GM23248 (cell line): ENCODE measurements around the gene SCLY. TPM values are rescaled to one million over a fixed set of nuclear protein-coding genes. Genes with fewer than 3 reads are reported as not detected.

Experiments used
- DNase-seq: peaks from one replicate; pipeline ENCODE4 v3.0.0-alpha.2; 2015
- H2AFZ ChIP-seq: fragments of 200-600 bp; sonication (generic); 2 replicates; pipeline ENCODE4 v1.6.1; 2016; ENCODE audit warnings: antibody characterized with exemption
- H3F3A ChIP-seq: fragments of 200-600 bp; sonication (generic); 2 replicates; pipeline ENCODE4 v1.6.1; 2016; ENCODE audit warnings: mild to moderate bottlenecking, antibody characterized with exemption, mixed run types; ENCODE audit not compliant: insufficient read depth
- H3K27ac ChIP-seq: fragments of 200-600 bp; sonication (generic); 2 replicates; pipeline ENCODE4 v1.5.1; 2016; ENCODE audit warnings: mild to moderate bottlenecking
- H3K27me3 ChIP-seq: fragments of 200-600 bp; sonication (generic); replicated peaks from 2 replicates; pipeline ENCODE4 v1.6.1; 2016; ENCODE audit warnings: mild to moderate bottlenecking; ENCODE audit not compliant: insufficient read depth
- H3K36me3 ChIP-seq: fragments of 200-600 bp; sonication (generic); 2 replicates; pipeline ENCODE4 v1.6.1; 2016; ENCODE audit warnings: low read depth, mild to moderate bottlenecking
- H3K4me1 ChIP-seq: fragments of 200-600 bp; sonication (generic); 2 replicates; pipeline ENCODE4 v1.6.1; 2016; ENCODE audit warnings: mild to moderate bottlenecking; ENCODE audit not compliant: insufficient read depth
- H3K4me2 ChIP-seq: fragments of 200-600 bp; sonication (generic); one replicate; pipeline ENCODE4 v1.6.1; 2016; ENCODE audit warnings: mild to moderate bottlenecking; ENCODE audit not compliant: unreplicated experiment
- H3K4me3 ChIP-seq: fragments of 200-600 bp; sonication (generic); 2 replicates; pipeline ENCODE4 v1.5.1; 2016; ENCODE audit warnings: mild to moderate bottlenecking
- H3K79me2 ChIP-seq: fragments of 200-600 bp; sonication (generic); 2 replicates; pipeline ENCODE4 v1.6.1; 2016; ENCODE audit warnings: mild to moderate bottlenecking; ENCODE audit not compliant: insufficient read depth
- H3K9ac ChIP-seq: fragments of 200-600 bp; sonication (generic); 2 replicates; pipeline ENCODE4 v1.6.1; 2016; ENCODE audit warnings: mild to moderate bottlenecking
- H3K9me2 ChIP-seq: fragments of 200-600 bp; sonication (generic); 2 replicates; pipeline ENCODE4 v1.6.1; 2016; ENCODE audit warnings: mixed run types, mild to moderate bottlenecking, moderate library complexity; ENCODE audit not compliant: insufficient read depth
- H3K9me3 ChIP-seq: fragments of 200-600 bp; sonication (generic); one replicate; pipeline ENCODE4 v1.6.1; 2017; ENCODE audit warnings: low read depth
- H4K20me1 ChIP-seq: fragments of 200-600 bp; sonication (generic); 2 replicates; pipeline ENCODE4 v1.6.0; 2016; ENCODE audit not compliant: insufficient read depth
- EZH2 ChIP-seq: fragments of 200-600 bp; sonication (generic); IDR thresholded peaks from 2 replicates; pipeline ENCODE4 v1.6.1; 2018; ENCODE audit warnings: antibody characterized with exemption, mild to moderate bottlenecking; ENCODE audit not compliant: insufficient read depth, poor library complexity, severe bottlenecking
- EZH2phosphoT487 ChIP-seq: fragments of 200-600 bp; sonication (generic); IDR thresholded peaks from 2 replicates; pipeline ENCODE4 v1.6.1; 2018; ENCODE audit warnings: antibody characterized with exemption, moderate library complexity, mild to moderate bottlenecking, low read depth; ENCODE audit not compliant: insufficient read depth
- WGBS, 2 experiments: methylation state at CpG; one replicate each; pipeline ENCODE4 v1.1.6; 2015 to 2017; ENCODE audit warnings: low lambda C conversion rate in 2 of 2, low coverage in 1 of 2; ENCODE audit errors: missing lambda C conversion rate in 2 of 2; 5-methylcytosine and 5-hydroxymethylcytosine counted together
- in situ Hi-C: fragments of 300-500 bp; cut with MboI; formaldehyde crosslinking; loops from 2 replicates; pipeline ENCODE4 v1.15.0; 2020
- polyA plus RNA-seq: library from polyadenylated mRNA; unstranded; fragments of >200 nt; fragmentation: Nextera tagmentation; extraction: Ambion mirVana; gene quantifications from 2 replicates; pipeline ENCODE4 v1.2.1, GENCODE V29; 2016
- total RNA-seq: library from RNA; depleted of rRNA; stranded (reverse); fragments of >200 nt; shearing (Covaris generic); gene quantifications from 2 replicates; pipeline ENCODE4 v1.2.3, GENCODE V29; 2014

Gene SCLY
- total and polyA plus RNA-seq, 2 experiments from 2014 or later = 10.3 to 14.8 TPM

GRCh38 chr2:238087211-238087610 lies 26.4 kb downstream of the SCLY start:
- H3K27ac ChIP-seq = no peak overlapping the region
- in situ Hi-C loops = no loop called here
- H3K9me2 ChIP-seq = no peaks in the 10 kb centered on the region
- WGBS, 2 experiments = 97 to 100% methylated on average over 2 of the region's 2 CpGs
- H3K4me1 ChIP-seq = no peaks in the 10 kb centered on the region
- H3K9ac ChIP-seq = no peak overlapping the region
- no peaks in the 10 kb centered on the region for H3K27me3 ChIP-seq
- no peak for DNase-seq
- H2AFZ ChIP-seq = no peak overlapping the region
- TF ChIP-seq EZH2 (no peak), EZH2phosphoT487 (no peak)
- no peaks in the 10 kb centered on the region for H4K20me1 ChIP-seq
- H3K4me3 ChIP-seq = no peak overlapping the region
- no peaks in the 10 kb centered on the region for H3K9me3 ChIP-seq
- no peaks in the 10 kb centered on the region for H3K79me2 ChIP-seq
- no peak overlapping the region for H3K4me2 ChIP-seq
- H3F3A ChIP-seq = no peaks in the 10 kb centered on the region
- no peaks in the 10 kb centered on the region for H3K36me3 ChIP-seq

- H3K4me3 ChIP-seq = no peak overlapping the region
- H3F3A ChIP-seq = no peaks in the 10 kb centered on the region
- H3K79me2 ChIP-seq = no peaks in the 10 kb centered on the region
- TF ChIP-seq EZH2 = no peak
- no peak for TF ChIP-seq EZH2phosphoT487
- WGBS, 2 experiments = 99 to 100% methylated on average over 4 of the region's 4 CpGs
- H3K9me2 ChIP-seq = no peaks in the 10 kb centered on the region
- no peak overlapping the region for H2AFZ ChIP-seq
- H3K36me3 ChIP-seq = no peaks in the 10 kb centered on the region
- H3K27me3 ChIP-seq = no peaks in the 10 kb centered on the region
- H3K9me3 ChIP-seq = no peaks in the 10 kb centered on the region
- no peak overlapping the region for H3K4me2 ChIP-seq
- DNase-seq = no peak
- no peak overlapping the region for H3K9ac ChIP-seq
- no peaks in the 10 kb centered on the region for H3K4me1 ChIP-seq
- in situ Hi-C loops = no loop called here
- H3K27ac ChIP-seq = no peak overlapping the region
- no peaks in the 10 kb centered on the region for H4K20me1 ChIP-seq
Observed at GRCh38 chr2:238090887-238091286, 30.1 kb downstream of the SCLY start.

- no peak overlapping the region for H3K9ac ChIP-seq
- no peak overlapping the region for H3K4me2 ChIP-seq
- H3K36me3 ChIP-seq = no peaks in the 10 kb centered on the region
- TF ChIP-seq EZH2phosphoT487 (no peak), EZH2 (no peak)
- no peak overlapping the region for H2AFZ ChIP-seq
- H3K9me2 ChIP-seq = no peaks in the 10 kb centered on the region
- no peaks in the 10 kb centered on the region for H3F3A ChIP-seq
- H3K27ac ChIP-seq = no peak overlapping the region
- in situ Hi-C loops = no loop called here
- 98 to 99% methylated on average over 16 of the region's 16 CpGs for WGBS, 2 experiments
- no peaks in the 10 kb centered on the region for H3K79me2 ChIP-seq
- no peaks in the 10 kb centered on the region for H3K4me1 ChIP-seq
- no peaks in the 10 kb centered on the region for H3K27me3 ChIP-seq
- H4K20me1 ChIP-seq = no peaks in the 10 kb centered on the region
- no peak for DNase-seq
- H3K9me3 ChIP-seq = no peaks in the 10 kb centered on the region
- H3K4me3 ChIP-seq = no peak overlapping the region
Observed at GRCh38 chr2:238091436-238092060, 30.7 kb downstream of the SCLY start.

- H3K9ac ChIP-seq = no peak overlapping the region
- no peaks in the 10 kb centered on the region for H3K36me3 ChIP-seq
- no peak overlapping the region for H3K4me2 ChIP-seq
- H3K27ac ChIP-seq = no peak overlapping the region
- no peaks in the 10 kb centered on the region for H3K79me2 ChIP-seq
- no peak overlapping the region for H2AFZ ChIP-seq
- H3F3A ChIP-seq = no peaks in the 10 kb centered on the region
- H3K4me3 ChIP-seq = no peak overlapping the region
- H3K27me3 ChIP-seq = no peaks in the 10 kb centered on the region
- DNase-seq = no peak
- no peaks in the 10 kb centered on the region for H3K4me1 ChIP-seq
- no peaks in the 10 kb centered on the region for H3K9me2 ChIP-seq
- TF ChIP-seq EZH2phosphoT487 (no peak), EZH2 (no peak)
- no peaks in the 10 kb centered on the region for H4K20me1 ChIP-seq
- no peaks in the 10 kb centered on the region for H3K9me3 ChIP-seq
- WGBS, 2 experiments = 89 to 95% methylated on average over 12 of the region's 12 CpGs
- in situ Hi-C loops = no loop called here
Observed at GRCh38 chr2:238092486-238093035, 31.8 kb downstream of the SCLY start.
